T-helper 1 cell treated with Interleukin-12 subunit alpha and Interleukin-12 subunit beta and Interleukin-4 antibody, amounts not matched to agents 30 μg/mL and 1 μg/mL, for 36 hours (primary cell): ENCODE measurements around the gene KLHL33.
A peak's percentile ranks its signal among the peaks of the same experiment; 100 is the strongest.

Source experiments
- H3K27ac Mint-ChIP-seq: one replicate; pipeline ENCODE4 v1.8.0; 2021; ENCODE audit warnings: mild to moderate bottlenecking, mixed read lengths
- H3K27me3 Mint-ChIP-seq: one replicate; pipeline ENCODE4 v1.8.0; 2021; ENCODE audit warnings: low read depth, mixed read lengths
- H3K36me3 Mint-ChIP-seq: one replicate; pipeline ENCODE4 v1.8.0; 2021; ENCODE audit warnings: low read depth, mixed read lengths
- H3K4me1 Mint-ChIP-seq: one replicate; pipeline ENCODE4 v1.8.0; 2021; ENCODE audit warnings: low read depth, mixed read lengths
- H3K4me3 Mint-ChIP-seq: one replicate; pipeline ENCODE4 v1.8.0; 2021; ENCODE audit warnings: mild to moderate bottlenecking, moderate library complexity, mixed read lengths
- H3K9me3 Mint-ChIP-seq: one replicate; pipeline ENCODE4 v1.8.0; 2021; ENCODE audit warnings: mixed read lengths

KLHL33 gene

GRCh38 chr14:20382526-20382925 lies 53.4 kb downstream of the KLHL33 start:
- no peaks in the 10 kb centered on the region for H3K9me3 Mint-ChIP-seq
- H3K27ac Mint-ChIP-seq, result peak overlapping the region; percentile 5
- H3K27me3 Mint-ChIP-seq, result no peaks in the 10 kb centered on the region
- H3K4me3 Mint-ChIP-seq, result no peak overlapping the region
- H3K4me1 Mint-ChIP-seq, result no peaks in the 10 kb centered on the region
- H3K36me3 Mint-ChIP-seq, result peaks cover 52% of the 10 kb centered on the region

- no peak overlapping the region for H3K4me3 Mint-ChIP-seq
- no peaks in the 10 kb centered on the region for H3K27me3 Mint-ChIP-seq
- no peaks in the 10 kb centered on the region for H3K4me1 Mint-ChIP-seq
- peaks cover 55% of the 10 kb centered on the region for H3K36me3 Mint-ChIP-seq
- H3K27ac Mint-ChIP-seq, result peak overlapping the region; percentile 36
- no peaks in the 10 kb centered on the region for H3K9me3 Mint-ChIP-seq
Observed at GRCh38 chr14:20381341-20381740, 54.6 kb downstream of the KLHL33 start.

- Mint-ChIP-seq H3K4me1 (no peaks in the 10 kb centered on the region), H3K27me3 (no peaks in the 10 kb centered on the region), H3K36me3 (peaks cover 53% of the 10 kb centered on the region), H3K27ac (no peak overlapping the region), H3K9me3 (no peaks in the 10 kb centered on the region), H3K4me3 (no peak overlapping the region)
Observed at GRCh38 chr14:20380681-20381080, 55.3 kb downstream of the KLHL33 start.

DNA sequence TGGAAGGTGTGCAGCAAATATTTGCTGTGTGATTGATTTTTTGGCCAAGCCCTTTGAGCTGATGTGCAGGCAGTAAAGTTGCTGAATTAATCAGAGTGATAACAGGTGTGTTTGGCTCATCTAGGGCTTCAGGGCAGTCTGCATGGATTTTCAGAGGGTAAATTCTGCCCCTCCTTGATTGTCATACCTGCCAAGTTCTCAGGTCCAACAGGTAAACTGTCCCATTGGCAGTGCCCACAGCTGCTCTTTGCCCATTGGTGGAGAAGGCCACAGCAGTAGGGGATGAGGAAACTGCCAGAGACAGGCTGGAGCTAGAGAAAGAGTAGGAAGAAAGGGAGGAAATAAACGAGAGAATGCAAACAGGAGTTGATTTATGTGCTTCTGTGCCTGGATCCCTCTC lies 56.2 kb downstream of the KLHL33 start:
- Mint-ChIP-seq H3K9me3 (no peaks in the 10 kb centered on the region), H3K27me3 (no peaks in the 10 kb centered on the region), H3K4me1 (no peaks in the 10 kb centered on the region), H3K36me3 (peaks cover 56% of the 10 kb centered on the region), H3K4me3 (no peak overlapping the region), H3K27ac (no peak overlapping the region)

- Mint-ChIP-seq H3K4me1 (no peaks in the 10 kb centered on the region), H3K27me3 (no peaks in the 10 kb centered on the region), H3K36me3 (peaks cover 65% of the 10 kb centered on the region), H3K4me3 (no peak overlapping the region), H3K27ac (no peak overlapping the region), H3K9me3 (no peaks in the 10 kb centered on the region)
Observed at GRCh38 chr14:20377171-20377570, 58.8 kb downstream of the KLHL33 start.

GRCh38 chr14:20376071-20376588 lies 59.8 kb downstream of the KLHL33 start:
- no peaks in the 10 kb centered on the region for H3K4me1 Mint-ChIP-seq
- no peak overlapping the region for H3K27ac Mint-ChIP-seq
- H3K9me3 Mint-ChIP-seq, result no peaks in the 10 kb centered on the region
- no peaks in the 10 kb centered on the region for H3K27me3 Mint-ChIP-seq
- H3K36me3 Mint-ChIP-seq, result peaks cover 63% of the 10 kb centered on the region
- H3K4me3 Mint-ChIP-seq, result no peak overlapping the region
